GM18861 (cell line): ENCODE measurements around the gene S100B.
A peak's percentile ranks its signal among the peaks of the same experiment; 100 is the strongest.
"Not testable (repeated sequence)": the region's sequence is repeated elsewhere in the genome, so short reads cannot be mapped to it uniquely, and the experiment has no call there.

Experiments
- ATAC-seq: cut with Tn5 transposase; IDR thresholded peaks from one replicate; pipeline ENCODE4 v1.9.1; 2021; ENCODE audit not compliant: unreplicated experiment

S100B gene

DNA sequence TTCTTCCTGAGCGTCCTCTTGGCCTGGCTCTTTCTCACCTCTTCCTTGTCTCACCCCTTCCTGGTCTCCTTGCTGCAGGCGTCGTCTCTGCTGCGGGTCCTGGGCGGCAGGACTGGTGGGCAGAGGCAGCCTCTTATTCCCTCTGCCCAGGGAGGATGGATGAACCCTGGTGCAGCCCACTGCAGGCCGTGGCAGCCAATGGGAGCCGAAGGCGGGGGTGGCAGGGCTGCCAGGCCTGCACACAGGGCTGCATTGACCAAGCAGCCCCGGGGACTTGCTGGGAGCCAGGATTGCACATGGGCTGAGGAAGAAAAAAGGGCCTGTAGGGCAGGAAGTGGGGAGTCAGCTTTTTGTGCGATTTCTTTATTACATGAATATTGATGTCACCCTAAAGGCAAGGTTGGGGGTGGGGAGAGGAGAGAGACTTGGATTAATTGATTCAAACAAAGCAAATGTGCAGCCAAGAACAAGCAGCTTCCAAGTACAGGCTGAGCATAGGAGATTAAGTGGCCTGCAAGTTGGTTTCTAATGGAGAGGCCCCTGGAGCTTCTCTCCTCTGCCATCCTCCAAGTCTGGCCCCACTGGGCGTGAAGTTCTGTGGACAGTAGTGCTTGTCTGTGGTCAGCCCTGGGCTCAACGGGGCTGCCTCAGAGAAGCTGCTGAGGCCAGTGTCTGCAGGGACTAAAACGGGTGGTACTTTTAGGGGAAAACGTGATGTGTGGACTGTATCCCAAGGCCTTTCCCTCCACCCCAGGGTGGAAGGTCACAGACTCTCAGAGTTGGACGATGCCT lies at the start of gene S100B:
Gene S100B, minus strand, starts transcription at position 108 of the 792 bp plus-strand sequence. CDS start 2,667 bp downstream, outside the sequence.
- no peak for ATAC-seq

DNA sequence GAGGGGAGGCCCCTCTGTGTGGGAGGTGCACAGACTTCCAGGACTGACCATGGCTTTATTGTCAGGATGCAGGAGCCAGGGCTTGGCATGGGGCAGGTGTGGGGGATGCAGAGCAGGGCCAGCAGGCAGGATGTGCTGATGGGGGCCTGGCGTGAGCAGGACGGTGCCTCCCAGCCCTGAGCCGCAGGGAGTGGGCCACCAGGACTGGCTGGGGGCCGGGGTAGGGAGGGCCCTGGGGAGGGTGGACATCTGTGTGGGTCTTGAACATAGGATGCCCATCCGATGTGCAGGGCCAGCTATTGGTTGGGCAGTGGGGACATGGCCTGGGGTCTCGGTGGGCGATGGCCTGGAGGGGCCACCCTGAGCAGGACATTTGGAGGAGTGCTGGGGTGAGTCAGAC lies 46.2 kb upstream of the S100B start:
- ATAC-seq = no peak

DNA sequence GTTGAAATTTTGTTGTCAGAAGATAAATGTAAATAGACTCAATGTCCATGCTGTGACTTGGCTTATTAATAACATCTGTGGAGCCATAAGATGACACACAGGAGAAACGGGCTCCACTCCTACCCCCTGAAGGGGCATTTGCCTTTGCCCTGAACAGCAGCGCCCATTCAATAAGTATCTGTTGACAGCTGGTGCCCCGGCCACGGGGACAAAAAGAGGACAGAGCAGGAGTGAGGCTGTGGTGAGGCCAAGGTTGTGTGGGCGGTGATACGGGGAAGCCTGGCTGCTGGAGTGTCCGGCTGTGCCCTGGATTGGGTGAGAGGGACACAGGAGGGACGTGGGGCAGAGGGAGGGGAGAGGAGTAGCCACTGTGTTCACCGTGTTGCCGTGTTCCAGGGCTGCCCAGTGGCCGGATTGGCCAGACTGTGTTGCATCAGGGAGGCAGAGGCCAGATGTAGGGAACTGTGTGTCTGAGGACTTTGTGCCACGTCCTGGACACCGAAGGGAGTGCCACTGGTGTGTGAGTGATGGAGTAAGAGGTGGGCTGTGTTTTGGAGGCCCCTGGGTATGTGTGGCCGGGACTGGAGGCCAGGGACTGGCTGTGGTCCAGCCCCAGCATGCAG lies 45.7 kb upstream of the S100B start:
- ATAC-seq = no peak

DNA sequence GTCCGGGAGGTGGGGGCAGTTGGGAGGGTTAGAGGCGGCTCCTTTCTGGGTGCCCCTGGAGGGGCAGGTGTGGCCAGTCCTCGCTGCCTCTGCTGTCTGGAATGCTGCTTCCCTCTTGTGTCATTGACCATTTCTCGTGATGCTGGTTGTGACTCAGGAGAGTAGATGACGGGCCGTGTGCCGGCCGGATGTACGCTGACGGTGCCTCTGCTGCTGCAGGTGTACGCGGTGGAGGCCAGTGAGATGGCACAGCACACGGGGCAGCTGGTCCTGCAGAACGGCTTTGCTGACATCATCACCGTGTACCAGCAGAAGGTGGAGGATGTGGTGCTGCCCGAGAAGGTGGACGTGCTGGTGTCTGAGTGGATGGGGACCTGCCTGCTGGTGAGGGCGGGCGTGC lies 44.5 kb upstream of the S100B start:
- no peak for ATAC-seq

DNA sequence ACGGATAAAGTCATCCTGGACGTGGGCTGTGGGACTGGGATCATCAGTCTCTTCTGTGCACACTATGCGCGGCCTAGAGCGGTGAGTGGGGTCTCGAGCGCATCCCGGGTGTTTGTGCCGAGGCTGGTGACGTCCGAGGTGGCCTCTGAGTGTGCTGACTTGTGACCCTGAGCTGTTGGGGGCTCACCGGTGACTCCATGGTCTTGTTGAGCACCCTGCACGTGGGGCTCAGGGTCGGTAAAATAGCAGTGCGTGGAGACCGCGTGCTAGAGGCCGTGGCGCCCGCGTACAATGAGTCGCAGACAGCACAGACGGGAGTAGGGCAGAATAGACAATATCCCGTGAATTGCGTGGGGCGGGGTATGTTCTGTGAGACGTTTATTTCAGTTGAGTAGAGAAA lies 43.7 kb upstream of the S100B start:
- ATAC-seq = no peak

DNA sequence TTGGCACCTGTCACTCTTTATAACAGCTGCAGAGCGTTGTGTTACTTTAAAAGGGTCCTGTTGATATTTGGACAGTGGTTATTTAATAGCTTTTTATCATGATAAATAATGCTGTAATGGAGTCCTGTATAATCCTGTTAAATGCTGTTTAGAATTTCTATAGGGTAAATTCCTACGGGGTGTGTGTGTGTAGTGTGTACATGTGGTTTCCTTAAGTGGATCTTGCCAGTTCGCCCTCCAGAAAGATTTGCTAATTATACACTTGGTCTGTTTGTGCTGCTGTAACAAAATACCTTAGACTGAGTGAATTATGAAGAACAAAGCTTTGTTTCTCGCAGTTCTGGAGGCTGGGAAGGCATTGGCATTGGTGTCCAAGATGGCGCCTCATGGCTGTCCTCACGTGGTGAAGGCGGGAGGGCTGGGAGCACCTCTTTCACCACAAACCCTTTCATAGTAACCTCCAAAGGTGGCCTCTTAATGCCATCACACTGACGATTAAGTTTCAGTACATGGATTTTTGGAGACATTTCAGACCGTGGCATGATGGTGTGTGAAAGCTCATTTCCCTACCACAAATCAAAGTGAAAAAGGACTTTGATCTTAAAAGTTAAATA lies 41.8 kb upstream of the S100B start:
- no peak for ATAC-seq

DNA sequence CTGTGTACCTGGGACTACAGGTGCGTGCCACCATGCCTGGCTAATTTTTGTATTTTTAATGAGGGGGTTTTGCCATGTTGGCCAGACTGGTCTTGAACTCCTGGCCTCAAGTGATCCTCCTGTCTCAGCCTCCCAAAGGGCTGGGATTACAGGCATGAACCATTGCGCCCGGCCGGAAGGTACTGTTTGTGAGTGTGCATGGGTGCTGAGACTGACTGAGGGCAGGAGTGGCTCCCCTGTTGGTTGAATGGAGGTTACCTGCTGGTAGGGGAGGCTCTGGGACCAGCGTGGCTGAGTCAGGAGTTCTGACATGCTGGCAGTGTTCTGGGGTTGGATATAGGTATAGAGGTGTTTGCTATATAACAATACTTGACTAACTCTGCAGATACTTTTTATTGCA lies 41.0 kb upstream of the S100B start:
- no peak for ATAC-seq

DNA sequence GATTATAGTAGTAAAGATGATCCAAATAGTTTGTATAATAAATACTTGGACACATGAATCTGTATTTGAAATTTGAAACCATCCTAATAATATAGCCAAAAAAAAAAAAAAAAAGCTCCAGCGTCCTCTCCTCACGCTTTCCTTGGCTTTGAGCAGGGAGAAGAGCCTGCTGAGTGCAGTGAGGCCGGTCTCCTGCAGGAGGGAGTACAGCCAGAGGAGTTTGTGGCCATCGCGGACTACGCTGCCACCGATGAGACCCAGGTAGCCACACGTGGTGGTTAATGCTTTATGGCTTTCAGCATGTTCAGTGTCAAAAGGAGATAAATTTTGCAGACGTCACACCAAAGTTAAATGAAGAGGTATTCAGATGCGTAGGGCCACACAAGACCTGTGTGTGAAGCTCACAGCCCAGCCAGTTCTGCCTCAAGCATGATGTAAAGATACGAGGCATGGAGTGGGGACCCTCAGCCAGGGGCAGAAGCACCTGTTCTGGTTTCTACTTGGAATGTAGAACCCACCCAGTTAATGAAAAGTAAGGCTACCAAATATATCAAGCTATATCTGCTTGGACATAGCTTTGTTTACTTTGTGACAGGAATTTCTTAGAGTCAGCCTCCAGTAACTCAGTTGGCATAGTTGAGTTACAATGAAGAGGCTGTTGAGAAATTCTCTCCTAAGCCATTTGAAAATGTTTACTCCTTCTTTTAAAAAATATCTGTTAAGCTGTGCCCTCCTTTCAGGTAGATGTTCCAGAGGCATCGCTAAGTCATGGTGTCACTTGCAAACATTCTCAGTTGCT lies 38.7 kb upstream of the S100B start:
- ATAC-seq = no peak

DNA sequence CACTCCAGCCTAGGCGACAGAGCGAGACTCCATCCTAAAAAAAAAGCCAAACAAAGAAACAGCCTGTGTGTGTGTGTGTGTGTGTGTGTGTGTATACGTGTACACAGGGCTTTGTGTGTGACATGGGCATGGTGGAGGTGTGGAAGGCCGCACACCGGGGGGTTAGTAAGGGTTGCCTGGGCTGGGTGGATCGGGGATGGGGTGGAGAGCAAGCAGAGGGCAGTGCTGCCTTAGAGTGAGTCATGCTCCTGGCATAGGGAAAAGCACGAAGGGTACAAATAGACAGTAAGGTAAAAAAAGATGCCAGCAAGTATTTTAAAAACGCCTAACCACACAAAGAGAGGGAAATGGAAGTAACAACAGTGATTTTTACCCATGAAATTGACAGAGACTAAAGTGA lies 36.8 kb upstream of the S100B start:
- ATAC-seq = no peak

DNA sequence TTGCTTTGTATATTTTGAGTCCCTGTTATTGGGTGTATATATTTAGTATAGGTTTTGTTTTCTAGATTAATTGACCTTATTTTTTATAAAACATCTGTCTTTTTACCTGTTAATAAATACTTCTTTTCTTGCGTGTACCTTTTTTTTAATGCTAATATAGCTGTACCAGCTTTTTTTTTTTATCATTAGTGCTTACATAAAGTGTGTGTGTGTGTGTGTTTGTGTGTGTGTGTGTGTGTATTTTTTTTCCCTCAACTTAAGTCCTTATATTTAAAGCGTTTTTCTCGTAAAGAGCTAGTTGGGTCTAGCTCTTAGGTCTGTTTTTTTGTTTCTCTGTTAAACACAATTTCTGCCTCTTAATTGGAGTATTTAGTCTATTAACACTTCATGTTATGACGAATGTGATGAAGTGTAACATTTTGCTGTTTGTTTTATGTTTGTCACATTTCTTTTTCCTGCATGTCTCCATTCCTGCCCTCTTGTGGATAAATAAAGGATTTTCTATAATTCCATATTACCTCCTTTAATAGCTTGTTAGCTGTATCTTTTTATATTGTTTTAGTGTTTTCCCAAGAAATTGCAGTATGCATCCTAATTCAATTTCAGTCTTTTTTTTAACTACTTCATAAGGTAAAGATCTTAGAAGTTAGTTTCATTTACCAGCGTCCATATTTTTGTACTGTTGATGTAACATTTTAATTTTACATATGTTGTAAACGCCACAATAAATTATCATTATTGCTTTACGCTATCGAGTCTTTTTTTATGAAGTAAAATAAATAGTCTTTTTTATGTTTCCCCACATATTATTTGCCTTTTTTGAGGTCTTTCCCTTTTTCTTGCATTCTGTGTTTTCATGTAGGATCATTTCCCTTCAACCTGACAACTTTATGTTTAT lies 34.9 kb upstream of the S100B start:
- no peak for ATAC-seq

DNA sequence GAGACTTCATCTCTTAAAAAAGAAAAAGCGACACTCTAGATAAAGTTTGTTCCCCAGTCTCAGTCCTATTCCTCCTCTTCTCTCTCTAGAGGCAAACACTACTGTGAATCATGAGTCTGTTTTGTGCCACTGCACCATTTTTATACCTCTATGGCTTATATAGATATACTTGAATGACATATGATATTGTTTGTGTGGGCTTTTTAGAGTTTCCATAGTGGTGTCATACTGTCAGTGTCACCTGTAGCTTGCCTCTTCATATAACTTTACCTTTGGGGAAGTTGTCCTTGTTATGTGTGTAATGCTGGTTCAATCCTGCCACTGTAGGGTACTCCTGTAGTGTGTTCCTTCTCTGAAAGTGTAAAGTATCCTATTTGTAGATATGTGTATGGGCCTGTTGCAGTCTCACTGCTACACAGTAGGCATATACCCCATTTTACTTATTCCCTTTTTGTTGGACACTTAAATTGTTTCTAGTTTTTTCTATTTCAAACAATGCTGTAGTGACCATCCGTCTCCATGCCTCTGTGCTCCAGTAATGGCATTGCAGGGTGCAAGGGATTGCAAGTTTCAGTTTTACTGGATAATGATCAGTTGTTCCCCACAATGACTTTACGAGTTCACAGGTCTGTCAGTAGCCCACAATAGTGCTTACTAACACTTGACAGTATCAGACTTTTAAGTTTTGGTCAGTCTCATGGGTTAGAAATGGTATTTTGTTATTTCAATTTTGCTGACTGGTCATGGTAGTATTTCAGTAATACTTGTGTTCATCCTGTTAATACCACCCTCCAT lies 33.3 kb upstream of the S100B start:
- no peak for ATAC-seq

DNA sequence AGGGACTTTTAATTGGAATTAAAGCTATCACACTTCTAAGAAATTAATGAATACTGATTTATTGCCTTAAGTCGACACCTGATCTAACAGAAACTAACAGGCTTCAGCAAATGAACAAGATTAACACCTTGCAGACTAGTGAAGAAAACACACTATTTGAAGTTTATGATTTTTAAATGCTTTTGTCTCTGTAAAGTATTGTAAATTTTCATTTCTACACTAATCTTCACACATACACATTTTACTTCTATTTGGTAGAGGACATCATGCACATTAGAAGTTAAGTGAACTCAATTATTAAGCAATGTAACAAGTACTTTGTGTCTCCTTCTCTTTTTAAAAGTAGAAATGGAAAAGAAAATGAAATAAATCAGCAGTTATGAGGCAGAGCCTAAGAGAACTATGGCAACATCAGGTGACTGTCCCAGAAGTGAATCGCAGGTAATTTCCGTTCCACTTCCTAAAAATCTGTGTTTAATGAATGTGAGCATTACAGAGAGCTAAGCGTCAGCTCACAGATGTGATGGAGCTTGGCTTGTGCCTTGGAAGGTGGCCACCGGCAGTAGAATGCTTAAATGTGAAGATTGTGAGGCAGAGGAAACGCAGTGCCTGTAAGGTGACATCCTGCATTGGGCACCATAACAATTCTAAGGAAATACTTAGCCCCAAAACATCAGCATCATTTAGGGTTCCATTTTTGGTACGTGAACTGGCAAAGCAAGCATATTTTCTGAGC lies 31.8 kb upstream of the S100B start:
- no peak for ATAC-seq

DNA sequence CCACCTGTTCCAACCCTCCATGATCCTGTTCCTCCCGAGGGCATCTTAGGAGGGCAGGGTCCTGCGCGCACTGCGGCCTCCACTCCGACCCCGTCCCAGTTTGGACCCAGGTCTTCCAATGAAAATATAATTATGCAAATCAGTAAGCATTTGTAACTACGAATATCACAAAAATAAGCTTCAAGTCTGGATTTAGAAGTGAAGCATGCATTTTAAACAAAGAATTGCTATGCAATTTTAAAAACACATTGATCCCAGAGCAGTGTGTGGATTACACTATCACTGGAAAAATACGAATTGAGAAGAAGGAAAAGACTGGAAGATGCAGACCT lies 31.3 kb upstream of the S100B start:
- ATAC-seq = no peak

DNA sequence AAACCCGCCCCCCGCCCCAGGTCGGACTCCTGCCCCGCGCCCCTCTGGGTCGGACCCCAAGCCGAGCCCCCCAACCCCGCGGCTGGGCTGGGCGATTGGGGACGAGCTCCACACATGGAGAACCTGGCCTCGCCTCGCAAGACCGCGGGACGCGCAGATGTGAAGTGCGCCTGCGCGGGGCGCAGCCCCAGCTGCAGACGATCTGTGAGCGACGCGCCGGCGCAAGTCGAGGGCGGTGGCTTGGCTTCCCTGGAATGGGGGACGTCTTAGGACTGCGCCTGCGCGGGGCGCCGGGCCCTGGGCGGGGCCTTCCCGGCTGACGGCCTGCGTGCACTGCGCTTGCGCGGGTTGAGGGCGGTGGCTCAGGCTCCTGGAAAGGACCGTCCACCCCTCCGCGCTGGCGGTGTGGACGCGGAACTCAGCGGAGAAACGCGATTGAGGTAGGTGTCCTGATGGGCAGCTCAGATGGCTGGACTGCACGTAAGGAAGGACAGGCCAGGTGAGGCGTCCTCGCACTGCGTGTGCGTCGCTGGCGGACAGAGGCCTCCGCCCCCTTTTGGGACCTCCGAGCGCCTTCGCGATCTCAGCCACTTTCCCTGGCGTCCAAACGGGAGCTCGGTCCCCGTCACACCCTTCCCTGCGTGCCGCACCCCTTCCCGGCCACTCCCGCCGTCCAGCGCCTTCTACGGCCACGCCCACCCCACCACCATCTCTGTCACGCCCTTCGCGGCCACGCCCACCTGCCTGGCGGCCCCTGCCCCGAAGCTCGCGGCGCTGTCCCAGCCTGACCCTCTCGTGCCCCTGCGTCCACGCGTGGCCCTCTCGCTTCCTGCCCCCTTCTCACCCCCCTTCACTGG lies 30.7 kb upstream of the S100B start, which contains the start of gene PRMT2:
Gene PRMT2, plus strand, starts transcription at position 351 of the 857 bp plus-strand sequence. CDS start 1,278 bp downstream, outside the sequence.
- peak; percentile 81 for ATAC-seq

DNA sequence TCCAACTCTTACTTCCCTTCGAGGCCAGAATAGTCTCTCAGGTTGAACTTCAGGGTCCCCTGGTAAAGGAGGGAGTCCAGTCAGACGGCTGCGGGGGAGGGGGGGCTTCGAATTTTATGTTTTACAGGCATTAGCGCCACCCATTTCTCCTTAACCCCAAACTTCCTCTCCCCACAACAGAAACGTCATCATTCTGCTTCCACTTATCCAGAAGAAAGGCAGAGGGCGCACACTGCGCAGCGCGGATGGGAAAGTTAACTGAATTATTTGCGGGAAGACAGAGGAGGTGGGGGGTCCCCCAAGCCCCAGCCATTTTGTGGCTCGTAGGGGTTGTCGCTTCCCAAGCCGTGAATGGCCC lies 30.1 kb upstream of the S100B start:
- peak; percentile 15 for ATAC-seq

DNA sequence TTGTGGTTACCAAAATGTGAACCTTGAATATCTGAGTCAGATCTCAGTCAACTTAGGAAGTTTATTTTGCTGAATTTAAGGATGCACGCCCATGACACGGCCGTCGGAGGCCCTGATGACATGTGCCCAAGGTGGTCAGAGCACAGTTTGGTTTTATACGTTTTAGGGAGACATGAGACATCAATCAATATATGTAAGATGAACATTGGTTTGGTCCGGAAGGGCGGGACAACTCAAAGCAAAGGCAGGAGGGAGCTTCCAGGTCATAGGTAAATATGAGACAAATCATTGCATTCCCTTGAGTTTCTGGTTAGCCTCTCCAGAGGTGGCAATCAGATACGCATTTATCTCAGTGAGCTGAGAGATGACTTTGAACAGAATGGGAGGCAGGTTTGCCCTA lies 29.5 kb upstream of the S100B start:
- no peak for ATAC-seq

DNA sequence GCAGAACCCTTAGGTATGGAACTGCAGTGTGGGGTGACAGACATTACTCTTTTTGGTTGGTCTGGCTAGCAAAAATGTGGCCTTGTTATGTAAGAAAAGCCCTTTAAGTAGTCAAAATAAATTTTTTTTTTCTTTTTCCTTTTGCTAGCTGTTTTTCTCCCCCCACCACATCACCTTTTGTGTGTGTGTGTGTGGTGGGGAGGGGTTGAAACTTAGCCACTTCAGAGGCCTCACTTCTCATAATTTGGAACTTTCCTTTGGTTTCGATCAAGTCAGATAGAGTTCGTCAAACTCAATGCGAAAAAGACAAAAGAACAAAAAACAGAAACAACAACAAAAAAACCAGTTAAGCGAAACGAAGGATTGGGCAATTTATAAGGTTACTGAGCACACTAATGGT lies 28.7 kb upstream of the S100B start:
- no peak for ATAC-seq

DNA sequence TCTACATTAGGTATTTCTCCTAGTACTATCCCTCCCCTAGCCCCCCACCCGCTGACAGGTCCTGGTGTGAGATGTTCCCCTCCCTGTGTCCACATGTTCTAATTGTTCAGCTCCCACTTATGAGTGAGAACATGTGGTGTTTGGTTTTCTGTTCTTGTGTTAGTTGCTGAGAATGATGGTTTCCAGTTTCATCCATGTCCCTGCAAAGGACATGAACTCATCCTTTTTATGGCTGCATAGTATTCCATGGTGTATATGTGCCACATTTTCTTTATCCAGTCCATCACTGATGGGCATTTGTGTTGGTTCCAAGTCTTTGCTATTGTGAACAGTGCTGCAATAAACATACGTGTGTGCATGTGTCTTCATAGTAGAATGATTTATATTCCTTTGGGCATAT lies 26.0 kb upstream of the S100B start:
- not testable (repeated sequence) for ATAC-seq
